ENCODE measurements around the gene TAF3. TPM values are rescaled to one million over a fixed set of nuclear protein-coding genes. Genes with fewer than 3 reads are reported as not detected.

TAF3 gene
- total and polyA plus RNA-seq, 2 donors (not counting 1 experiment from before 2014, with no cell fraction given), result 7.0 to 20.1 TPM

DNA sequence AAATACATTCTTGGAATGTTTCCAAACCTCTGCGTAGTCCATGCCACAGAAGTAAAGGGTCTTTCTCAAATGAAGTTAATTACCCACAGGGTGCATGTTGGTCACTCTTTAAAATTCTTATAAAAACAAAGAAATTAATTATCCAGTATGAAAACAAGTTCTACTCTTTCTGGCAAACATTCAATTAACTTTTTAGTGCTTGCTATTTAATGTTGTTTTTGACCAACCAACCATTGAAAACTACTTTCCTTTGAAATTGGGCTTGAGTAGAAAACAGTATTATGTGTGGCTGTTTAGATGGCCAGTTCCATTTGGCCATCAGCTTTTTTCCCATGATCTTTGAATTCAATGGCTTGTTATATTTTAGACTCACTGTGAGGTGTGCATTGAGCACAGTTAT is 83.0 kb downstream of the TAF3 start:
- DNase-seq (no peak), ATAC-seq (ENCODE audit: low read depth) (no peak)
- Histone ChIP-seq H3K4me3 (ENCODE audit: control extremely low read depth in 1 of 5, extremely low read depth in 1 of 5, insufficient read depth in 1 of 5, low read depth in 2 of 5, low read length in 4 of 5) (no peak overlapping the region), H3K4me1 (ENCODE audit: control insufficient read depth in 2 of 2, insufficient read depth in 2 of 2, low read length in 2 of 2) (no peaks in the 10 kb centered on the region), H3K36me3 (replicated peaks in 1 of 2; ENCODE audit: control extremely low read depth in 1 of 2, control insufficient read depth in 1 of 2, extremely low read depth in 1 of 2, insufficient read depth in 2 of 2, low read length in 1 of 2) (peaks cover under 1 to 9% of the 10 kb centered on the region in 2 experiments), H3K9me3 (ENCODE audit: control extremely low read depth in 1 of 3, control insufficient read depth in 2 of 3, insufficient read depth in 1 of 3, low read length in 2 of 3) (no peaks in the 10 kb centered on the region), H3K9ac (ENCODE audit: low read length) (no peak overlapping the region), H3K27me3 (replicated peaks in 1 of 4; ENCODE audit: control extremely low read depth in 1 of 4, control insufficient read depth in 3 of 4, insufficient read depth in 4 of 4, low read length in 3 of 4) (no peaks in the 10 kb centered on the region), H2AFZ (ENCODE audit: insufficient read depth, low read depth, low read length, poor library complexity, severe bottlenecking) (no peak overlapping the region), H3K4me2 (replicated peaks; ENCODE audit: low read depth, low read length, poor library complexity, severe bottlenecking) (no peak overlapping the region), H3K79me2 (ENCODE audit: control insufficient read depth, insufficient read depth, low read length) (peaks cover 59% of the 10 kb centered on the region), H4K20me1 (ENCODE audit: control insufficient read depth, insufficient read depth, low read length, poor library complexity, severe bottlenecking) (peaks cover 40% of the 10 kb centered on the region), H3K27ac (ENCODE audit: low read length in 2 of 2) (no peak overlapping the region)
- no peak overlapping the region for H3K4me3 Mint-ChIP-seq
- no peaks in the 10 kb centered on the region for H3K9me3 Mint-ChIP-seq (ENCODE audit: insufficient read depth)
- no peak overlapping the region for H3K27ac Mint-ChIP-seq
- ChIA-PET POLR2A (no interaction called here), CTCF (no interaction called here)
- peaks cover 3% of the 10 kb centered on the region for H3K4me1 Mint-ChIP-seq
- WGBS (ENCODE audit: insufficient coverage), result no CpG with 5 or more reads among the region's 1 CpG
- intact Hi-C loops (cut with micrococcal nuclease), result no loop called here
- no peak for TF ChIP-seq EZH2 (IDR thresholded peaks at IDR 0.05; ENCODE audit: borderline replicate concordance, insufficient read depth, low read depth, low read length, poor library complexity, severe bottlenecking)
- TF ChIP-seq, protein P1, sequence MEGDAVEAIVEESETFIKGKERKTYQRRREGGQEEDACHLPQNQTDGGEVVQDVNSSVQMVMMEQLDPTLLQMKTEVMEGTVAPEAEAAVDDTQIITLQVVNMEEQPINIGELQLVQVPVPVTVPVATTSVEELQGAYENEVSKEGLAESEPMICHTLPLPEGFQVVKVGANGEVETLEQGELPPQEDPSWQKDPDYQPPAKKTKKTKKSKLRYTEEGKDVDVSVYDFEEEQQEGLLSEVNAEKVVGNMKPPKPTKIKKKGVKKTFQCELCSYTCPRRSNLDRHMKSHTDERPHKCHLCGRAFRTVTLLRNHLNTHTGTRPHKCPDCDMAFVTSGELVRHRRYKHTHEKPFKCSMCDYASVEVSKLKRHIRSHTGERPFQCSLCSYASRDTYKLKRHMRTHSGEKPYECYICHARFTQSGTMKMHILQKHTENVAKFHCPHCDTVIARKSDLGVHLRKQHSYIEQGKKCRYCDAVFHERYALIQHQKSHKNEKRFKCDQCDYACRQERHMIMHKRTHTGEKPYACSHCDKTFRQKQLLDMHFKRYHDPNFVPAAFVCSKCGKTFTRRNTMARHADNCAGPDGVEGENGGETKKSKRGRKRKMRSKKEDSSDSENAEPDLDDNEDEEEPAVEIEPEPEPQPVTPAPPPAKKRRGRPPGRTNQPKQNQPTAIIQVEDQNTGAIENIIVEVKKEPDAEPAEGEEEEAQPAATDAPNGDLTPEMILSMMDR (IDR thresholded peaks at IDR 0.05), result no peak
- no peaks in the 10 kb centered on the region for H3K27me3 Mint-ChIP-seq

DNA sequence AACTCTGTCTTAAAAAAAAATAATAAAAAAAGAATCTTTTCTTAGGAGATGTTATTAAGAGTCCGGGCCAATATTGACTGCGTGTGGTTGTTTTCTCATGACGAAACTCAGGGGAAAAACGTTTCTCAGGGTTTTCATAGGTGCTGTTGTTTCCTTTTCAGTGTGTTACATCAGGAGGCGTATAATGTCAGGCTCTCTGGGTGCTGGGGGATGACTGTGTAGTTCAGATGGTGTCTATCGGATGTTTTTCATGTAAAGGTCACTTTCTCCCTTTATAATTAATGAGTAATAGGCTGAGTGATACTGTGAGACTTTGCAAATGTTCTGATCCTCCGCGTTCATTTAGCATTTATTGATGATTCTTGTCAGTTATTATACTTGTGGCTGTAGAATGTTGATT is 84.1 kb downstream of the TAF3 start:
- no peaks in the 10 kb centered on the region for H3K4me1 ChIP-seq (ENCODE audit: control insufficient read depth in 2 of 2, insufficient read depth in 2 of 2, low read length in 2 of 2)
- H3K27ac ChIP-seq (ENCODE audit: low read length in 2 of 2), result no peak overlapping the region
- WGBS (ENCODE audit: insufficient coverage), result 95% methylated on average over 3 of the region's 8 CpGs
- H3K4me3 Mint-ChIP-seq, result no peak overlapping the region
- CTCF ChIA-PET, result no interaction called here
- peaks cover 60% of the 10 kb centered on the region for H3K79me2 ChIP-seq (ENCODE audit: control insufficient read depth, insufficient read depth, low read length)
- peaks cover 3% of the 10 kb centered on the region for H3K4me1 Mint-ChIP-seq
- H3K27me3 ChIP-seq (replicated peaks in 1 of 4; ENCODE audit: control extremely low read depth in 1 of 4, control insufficient read depth in 3 of 4, insufficient read depth in 4 of 4, low read length in 3 of 4), result no peaks in the 10 kb centered on the region
- ATAC-seq (ENCODE audit: low read depth), result no peak
- H3K9ac ChIP-seq (ENCODE audit: low read length), result no peak overlapping the region
- H3K4me3 ChIP-seq (ENCODE audit: control extremely low read depth in 1 of 5, extremely low read depth in 1 of 5, insufficient read depth in 1 of 5, low read depth in 2 of 5, low read length in 4 of 5), result no peak overlapping the region
- no peaks in the 10 kb centered on the region for H3K27me3 Mint-ChIP-seq
- intact Hi-C loops (cut with micrococcal nuclease), result no loop called here
- H2AFZ ChIP-seq (ENCODE audit: insufficient read depth, low read depth, low read length, poor library complexity, severe bottlenecking), result no peak overlapping the region
- H3K9me3 Mint-ChIP-seq (ENCODE audit: insufficient read depth), result no peaks in the 10 kb centered on the region
- peaks cover 36% of the 10 kb centered on the region for H4K20me1 ChIP-seq (ENCODE audit: control insufficient read depth, insufficient read depth, low read length, poor library complexity, severe bottlenecking)
- H3K36me3 ChIP-seq (replicated peaks in 1 of 2; ENCODE audit: control extremely low read depth in 1 of 2, control insufficient read depth in 1 of 2, extremely low read depth in 1 of 2, insufficient read depth in 2 of 2, low read length in 1 of 2), result no peaks in the 10 kb centered on the region
- DNase-seq, result no peak
- no peak overlapping the region for H3K27ac Mint-ChIP-seq
- H3K4me2 ChIP-seq (replicated peaks; ENCODE audit: low read depth, low read length, poor library complexity, severe bottlenecking), result no peak overlapping the region
- no peaks in the 10 kb centered on the region for H3K9me3 ChIP-seq (ENCODE audit: control extremely low read depth in 1 of 3, control insufficient read depth in 2 of 3, insufficient read depth in 1 of 3, low read length in 2 of 3)
- POLR2A ChIA-PET, result no interaction called here
- TF ChIP-seq, protein P1 (IDR thresholded peaks at IDR 0.05), result no peak
- no peak for TF ChIP-seq EZH2 (IDR thresholded peaks at IDR 0.05; ENCODE audit: borderline replicate concordance, insufficient read depth, low read depth, low read length, poor library complexity, severe bottlenecking)
